ENCODE data around the gene CHKB. TPM values are rescaled to one million over a fixed set of nuclear protein-coding genes. Genes with fewer than 3 reads are reported as not detected.
A peak's percentile ranks its signal among the peaks of the same experiment; 100 is the strongest.

The CHKB gene
- total and polyA plus RNA-seq, 2 of the 8 experiments (the other 6 are each of a cell fraction or from before 2014, with no cell fraction given) = 27.9 to 42.2 TPM

- no peak for TF ChIP-seq CBX5 (IDR thresholded peaks at IDR 0.05; ENCODE audit: low read depth, low read length)
- TF ChIP-seq SAP30 (IDR thresholded peaks at IDR 0.05; ENCODE audit: insufficient read depth, insufficient replicate concordance, low read length) = no peak
- TF ChIP-seq TAF7 (optimal IDR thresholded peaks at IDR 0.05; ENCODE audit: borderline replicate concordance, low read depth, low read length) = peak; percentile 27
- TF ChIP-seq NRF1 (IDR thresholded peaks at IDR 0.05; ENCODE audit: low read depth, low read length) = no peak
- no peak for TF ChIP-seq RNF2 (IDR thresholded peaks at IDR 0.05; ENCODE audit: borderline replicate concordance, low read depth, low read length, missing control alignments, poor library complexity, severe bottlenecking)
- TF ChIP-seq, protein P1, sequence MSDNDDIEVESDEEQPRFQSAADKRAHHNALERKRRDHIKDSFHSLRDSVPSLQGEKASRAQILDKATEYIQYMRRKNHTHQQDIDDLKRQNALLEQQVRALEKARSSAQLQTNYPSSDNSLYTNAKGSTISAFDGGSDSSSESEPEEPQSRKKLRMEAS (IDR thresholded peaks at IDR 0.05) = peak; percentile 89
- TF ChIP-seq TAF1 (IDR thresholded peaks at IDR 0.05; ENCODE audit: low read depth, low read length) = peak; percentile 68
- TF ChIP-seq SRF (IDR thresholded peaks at IDR 0.05; ENCODE audit: low read depth, low read length) = no peak
- TF ChIP-seq RAD21 (IDR thresholded peaks at IDR 0.05 in 1 of 2, conservative IDR thresholded peaks at IDR 0.05 in 1 of 2; ENCODE audit: low read depth in 2 of 2, low read length in 2 of 2) = peak; percentile 36 to 60; a peak in 3 of 4 replicates
- TF ChIP-seq POU5F1 (IDR thresholded peaks at IDR 0.05; ENCODE audit: low read depth, low read length) = no peak
- TF ChIP-seq NANOG (IDR thresholded peaks at IDR 0.05; ENCODE audit: insufficient read depth, low read depth, low read length, poor library complexity, severe bottlenecking) = no peak
- TF ChIP-seq EP300 (IDR thresholded peaks at IDR 0.05; ENCODE audit: borderline replicate concordance in 1 of 2, low read depth in 2 of 2, low read length in 2 of 2) = no peak
- no peak for TF ChIP-seq POLR2AphosphoS5 (IDR thresholded peaks at IDR 0.05; ENCODE audit: low read depth, low read length)
- TF ChIP-seq JUN (IDR thresholded peaks at IDR 0.05; ENCODE audit: low read depth, low read length) = no peak
- TF ChIP-seq RFX5 (IDR thresholded peaks at IDR 0.05; ENCODE audit: borderline replicate concordance, low read depth, low read length) = no peak
- peak; percentile 90 for TF ChIP-seq E2F6 (IDR thresholded peaks at IDR 0.05)
- no peak for TF ChIP-seq TEAD4 (IDR thresholded peaks at IDR 0.05; ENCODE audit: low read depth, low read length)
- TF ChIP-seq ZNF274 (IDR thresholded peaks at IDR 0.05; ENCODE audit: borderline replicate concordance, extremely low read depth, low read length) = no peak
- no peak for TF ChIP-seq KDM5A (IDR thresholded peaks at IDR 0.05; ENCODE audit: low read length)
- no peak for TF ChIP-seq RBBP5 (IDR thresholded peaks at IDR 0.05; ENCODE audit: borderline replicate concordance, low read depth, low read length)
- TF ChIP-seq CREB1 (IDR thresholded peaks at IDR 0.05) = no peak
- TF ChIP-seq SP4 (IDR thresholded peaks at IDR 0.05; ENCODE audit: low read length) = no peak
Observed at GRCh38 chr22:50627642-50628542, 45.2 kb upstream of the CHKB start, which contains the start of gene ARSA (continued).
